CD14-positive monocyte (primary cell): ENCODE measurements around the gene PPP1R3G. TPM values are rescaled to one million over a fixed set of nuclear protein-coding genes. Genes with fewer than 3 reads are reported as not detected.

Experiments used
- DNase-seq, 3 donors: peaks; one replicate each; pipeline ENCODE4 v3.0.0-alpha.2; 2011 to 2022
- H2AFZ ChIP-seq: 2 replicates; pipeline ENCODE4 v1.6.0; 2012; ENCODE audit warnings: mild to moderate bottlenecking, low read depth, low read length, inconsistent platforms; ENCODE audit not compliant: insufficient read depth, poor library complexity, severe bottlenecking
- H3K27ac ChIP-seq, 2 donors: 1 replicate in 1 of 2; 2 replicates in 1 of 2; pipeline ENCODE4 v1.5.1; 2012 to 2013; ENCODE audit warnings: low read length in 2 of 2, control low read depth in 1 of 2, inconsistent platforms in 1 of 2, low read depth in 1 of 2, mild to moderate bottlenecking in 1 of 2
- H3K27me3 ChIP-seq, 2 donors: one replicate each; pipeline versions ENCODE4 v1.6.0 to v1.6.1; 2011 to 2013; ENCODE audit warnings: low read length in 2 of 2; ENCODE audit not compliant: control insufficient read depth in 2 of 2, insufficient read depth in 2 of 2
- H3K36me3 ChIP-seq, 2 donors: replicated peaks in 1 of 2; 1 replicate in 1 of 2; 2 replicates in 1 of 2; pipeline versions ENCODE4 v1.5.1 to v1.6.1; 2012 to 2013; ENCODE audit warnings: low read length in 2 of 2, control low read depth in 1 of 2, inconsistent platforms in 1 of 2, mild to moderate bottlenecking in 1 of 2; ENCODE audit not compliant: insufficient read depth in 2 of 2, control insufficient read depth in 1 of 2
- H3K4me1 ChIP-seq, 2 donors: 1 replicate in 1 of 2; 2 replicates in 1 of 2; pipeline versions ENCODE4 v1.5.1 to v1.6.1; 2012 to 2013; ENCODE audit warnings: low read length in 2 of 2, control low read depth in 1 of 2, inconsistent platforms in 1 of 2, mild to moderate bottlenecking in 1 of 2, moderate library complexity in 1 of 2; ENCODE audit not compliant: insufficient read depth in 2 of 2, control insufficient read depth in 1 of 2
- H3K4me2 ChIP-seq: replicated peaks from 2 replicates; pipeline ENCODE3; 2012; ENCODE audit warnings: low read length, moderate library complexity, mild to moderate bottlenecking; ENCODE audit not compliant: poor library complexity, severe bottlenecking; ENCODE audit errors: extremely low read depth
- H3K4me3 ChIP-seq, 3 experiments: fragments of 200-600 bp in 1 of 3; sonication (generic) in 1 of 3; replicated peaks in 1 of 3; 1 replicate in 2 of 3; 2 replicates in 1 of 3; pipeline ENCODE4 v1.5.1; 2011 to 2013; ENCODE audit warnings: low read length in 3 of 3, mild to moderate bottlenecking in 3 of 3, control low read depth in 2 of 3, low read depth in 2 of 3, inconsistent platforms in 1 of 3, moderate library complexity in 1 of 3
- H3K79me2 ChIP-seq: 2 replicates; pipeline ENCODE4 v1.6.0; 2012; ENCODE audit warnings: mild to moderate bottlenecking, control low read depth, inconsistent platforms, low read length, moderate library complexity; ENCODE audit not compliant: insufficient read depth
- H3K9ac ChIP-seq: 2 replicates; pipeline ENCODE4 v1.6.0; 2017; ENCODE audit warnings: low read length, mild to moderate bottlenecking; ENCODE audit not compliant: insufficient read depth, poor library complexity, severe bottlenecking
- H3K9me3 ChIP-seq, 2 donors: replicated peaks in 1 of 2; 1 replicate in 1 of 2; 2 replicates in 1 of 2; pipeline versions ENCODE4 v1.5.1 to v1.6.1; 2012 to 2013; ENCODE audit warnings: low read length in 2 of 2, control low read depth in 1 of 2; ENCODE audit not compliant: control insufficient read depth in 1 of 2, insufficient read depth in 1 of 2
- H4K20me1 ChIP-seq: 2 replicates; pipeline ENCODE4 v1.6.0; 2012; ENCODE audit warnings: mild to moderate bottlenecking, low read length, control low read depth, moderate library complexity; ENCODE audit not compliant: insufficient read depth
- H3K27ac Mint-ChIP-seq, 7 donors: one replicate each; pipeline ENCODE4 v1.8.0; 2020; ENCODE audit warnings: mild to moderate bottlenecking in 7 of 7, mixed read lengths in 7 of 7, moderate library complexity in 6 of 7, inconsistent platforms in 2 of 7
- H3K27me3 Mint-ChIP-seq, 3 donors: one replicate each; pipeline ENCODE4 v1.8.0; 2021 to 2022; ENCODE audit warnings: low read depth in 3 of 3, mild to moderate bottlenecking in 3 of 3, mixed read lengths in 3 of 3, moderate library complexity in 3 of 3, inconsistent platforms in 1 of 3
- H3K36me3 Mint-ChIP-seq, 2 donors: one replicate each; pipeline ENCODE4 v1.8.0; 2020; ENCODE audit warnings: mixed read lengths in 2 of 2, inconsistent platforms in 1 of 2, mild to moderate bottlenecking in 1 of 2
- H3K4me1 Mint-ChIP-seq: one replicate; pipeline ENCODE4 v1.8.0; 2020; ENCODE audit warnings: mild to moderate bottlenecking, mixed read lengths
- H3K4me3 Mint-ChIP-seq, 2 donors: one replicate each; pipeline ENCODE4 v1.8.0; 2020; ENCODE audit warnings: mild to moderate bottlenecking in 2 of 2, mixed read lengths in 2 of 2, moderate library complexity in 1 of 2
- H3K9me3 Mint-ChIP-seq, 7 donors: one replicate each; pipeline ENCODE4 v1.8.0; 2020 to 2022; ENCODE audit warnings: mixed read lengths in 7 of 7, mild to moderate bottlenecking in 6 of 7, moderate library complexity in 6 of 7, inconsistent platforms in 2 of 7
- CTCF ChIP-seq: fragments of 200-600 bp; IDR thresholded peaks from one replicate; pipeline ENCODE4 v1.8.0; 2022; ENCODE audit warnings: antibody characterized with exemption, mild to moderate bottlenecking
- WGBS: methylation state at CpG from one replicate; pipeline ENCODE4 v1.1.5; 2013; ENCODE audit warnings: missing lambda C conversion rate; ENCODE audit not compliant: insufficient coverage; 5-methylcytosine and 5-hydroxymethylcytosine counted together
- intact Hi-C, 2 donors: fragments of 100-400 bp; cut with micrococcal nuclease; formaldehyde crosslinking; loops; one replicate each; pipeline versions ENCODE4 v1.15.0 to v1.15.1; 2023
- polyA plus RNA-seq, 3 donors: library from polyadenylated mRNA; depleted of rRNA in 1 of 3; unstranded in 2 of 3; stranded (reverse) in 1 of 3; fragments of 300-500 nt in 2 of 3; fragments of >200 nt in 1 of 3; fragmentation: Illumina TruSeq in 2 of 3; gene quantifications; 1 replicate in 2 of 3; 2 replicates in 1 of 3; pipeline ENCODE4 v1.2.3, GENCODE V29; 2012 to 2021

The PPP1R3G gene
- polyA plus RNA-seq, 3 donors: 0.13 to 0.15 (median 0.13) TPM

GRCh38 chr6:5087389-5087788 is 2.2 kb downstream of the PPP1R3G start:
- peak overlapping the region in 1 of 3 experiments; percentile 77 for H3K4me3 ChIP-seq
- H3K4me3 Mint-ChIP-seq: peak overlapping the region; percentile 62 to 89

GRCh38 chr6:5088780-5089179 is 3.6 kb downstream of the PPP1R3G start:
- Histone ChIP-seq H4K20me1 (no peaks in the 10 kb centered on the region), H2AFZ (no peak overlapping the region), H3K4me3 (no peak overlapping the region), H3K9me3 (no peaks in the 10 kb centered on the region), H3K27me3 (peaks cover 5 to 19% of the 10 kb centered on the region in 2 donors), H3K36me3 (no peaks in the 10 kb centered on the region), H3K4me2 (no peak overlapping the region), H3K79me2 (no peaks in the 10 kb centered on the region), H3K9ac (no peak overlapping the region), H3K4me1 (peaks cover 33 to 54% of the 10 kb centered on the region in 2 donors), H3K27ac (no peak overlapping the region)
- no peak for DNase-seq
- peaks cover 35% of the 10 kb centered on the region for H3K4me1 Mint-ChIP-seq
- peaks cover 22 to 38% (median 30%) of the 10 kb centered on the region in 3 donors for H3K27me3 Mint-ChIP-seq
- intact Hi-C loops: loop anchor here in 1 of 2 donors (10.0 kb wide), 1 partner anchor 176 kb away; the partner anchor contains the start of genes FARS2 and LYRM4
- peaks cover 0 to 6% (median 4%) of the 10 kb centered on the region in 7 donors for H3K9me3 Mint-ChIP-seq
- WGBS: no CpG with 5 or more reads among the region's 3 CpGs
- no peak for TF ChIP-seq CTCF
- H3K27ac Mint-ChIP-seq: no peak overlapping the region
- no peak overlapping the region for H3K4me3 Mint-ChIP-seq
- H3K36me3 Mint-ChIP-seq: peaks cover 3 to 8% of the 10 kb centered on the region in 2 donors

More at GRCh38 chr6:5087389-5087788, 2.2 kb downstream of the PPP1R3G start:
- Histone ChIP-seq H3K27ac (peak overlapping the region; percentile 48 to 63), H3K9me3 (no peaks in the 10 kb centered on the region), H4K20me1 (no peaks in the 10 kb centered on the region), H3K9ac (no peak overlapping the region), H2AFZ (peak overlapping the region; percentile 71), H3K4me1 (peaks cover 39 to 68% of the 10 kb centered on the region in 2 donors), H3K36me3 (no peaks in the 10 kb centered on the region), H3K4me2 (peak overlapping the region; percentile 59), H3K79me2 (no peaks in the 10 kb centered on the region), H3K27me3 (peaks cover 5 to 23% of the 10 kb centered on the region in 2 donors)
- peaks cover 3 to 13% of the 10 kb centered on the region in 2 donors for H3K36me3 Mint-ChIP-seq
- DNase-seq: peak; percentile 71 to 83 (median 72)
- H3K27ac Mint-ChIP-seq: peak overlapping the region in 5 of 7 donors; percentile 8 to 91 (median 77)
- peaks cover 24 to 49% (median 40%) of the 10 kb centered on the region in 3 donors for H3K27me3 Mint-ChIP-seq
- no peak for TF ChIP-seq CTCF
- intact Hi-C loops: loop anchor here in 1 of 2 donors (10.0 kb wide), 1 partner anchor 177 kb away; the partner anchor contains the start of genes FARS2 and LYRM4
- peaks cover 0 to 6% (median 4%) of the 10 kb centered on the region in 7 donors for H3K9me3 Mint-ChIP-seq
- H3K4me1 Mint-ChIP-seq: peaks cover 47% of the 10 kb centered on the region
- WGBS: 36% methylated on average over 13 of the region's 19 CpGs
